ENCODE results near the gene ANKS3.

- TF ChIP-seq CTCF (conservative IDR thresholded peaks at IDR 0.05 in 1 of 2, IDR thresholded peaks at IDR 0.05 in 1 of 2; ENCODE audit: extremely low read depth in 1 of 2, insufficient read depth in 1 of 2, low read depth in 1 of 2, low read length in 2 of 2) (no peak), EZH2 (IDR thresholded peaks at IDR 0.05; ENCODE audit: borderline replicate concordance, low read length) (no peak)
Measured at GRCh38 chr16:4664538-4665418, 69.3 kb downstream of the ANKS3 start.

All from mammary epithelial cell (primary cell).